ENCODE data around the gene GLIPR1. TPM values are rescaled to one million over a fixed set of nuclear protein-coding genes. Genes with fewer than 3 reads are reported as not detected.

Gene GLIPR1
- total RNA-seq (10 to 100 TPM in 2 of 6 donors, 1 to 10 TPM in 3, under 1 TPM in 1; 0.79 to 19.1 (median 3.8) TPM), polyA plus RNA-seq (under 1 TPM; 0.68 TPM)

GRCh38 chr12:75480469-75480949 lies at the start of gene GLIPR1:
GLIPR1 (plus strand) TSS chr12:75480755; CDS start chr12:75480881, 126 bp downstream.
- TF ChIP-seq CTCF (IDR thresholded peaks at IDR 0.05): no peak
- DNase-seq: peak; percentile 14 to 60 (median 48)
- no peaks in the 10 kb centered on the region for H3K36me3 ChIP-seq
- peak; percentile 78 to 87 (median 86) for ATAC-seq
- 14 to 17% methylated on average over 8 of the region's 8 CpGs for WGBS, 2 donors
- H3K4me3 ChIP-seq: peak within 1 kb of the TSS in 3 of 4 donors; percentile 5 to 46 (median 21)
- H3K27me3 ChIP-seq: no peaks in the 10 kb centered on the region
- no peak for FAIRE-seq
- peak within 1 kb of the TSS in 2 of 4 donors; percentile 66 to 67 for H3K27ac ChIP-seq
- intact Hi-C loops (cut with DNase I): no loop called here
- H3K9me3 ChIP-seq: no peaks in the 10 kb centered on the region
- no peaks in the 10 kb centered on the region for H3K4me1 ChIP-seq

GRCh38 chr12:75432924-75433323 lies 47.6 kb upstream of the GLIPR1 start:
- FAIRE-seq: no peak
- no peak overlapping the region for H3K4me3 ChIP-seq
- intact Hi-C loops (cut with DNase I): no loop called here
- DNase-seq: no peak
- H3K4me1 ChIP-seq: no peaks in the 10 kb centered on the region
- no peaks in the 10 kb centered on the region for H3K27me3 ChIP-seq
- H3K27ac ChIP-seq: no peak overlapping the region
- no peak for ATAC-seq
- TF ChIP-seq CTCF (IDR thresholded peaks at IDR 0.05): no peak
- no peaks in the 10 kb centered on the region for H3K36me3 ChIP-seq
- H3K9me3 ChIP-seq: no peaks in the 10 kb centered on the region
- 67 to 92% methylated on average over 1 of the region's 1 CpG for WGBS, 2 donors

- no peak for FAIRE-seq
- 57 to 65% methylated on average over 2 of the region's 2 CpGs for WGBS, 2 donors
- ATAC-seq: peak in 2 of 4 donors; percentile 28 to 54
Observed at GRCh38 chr12:75437564-75437963, 43.0 kb upstream of the GLIPR1 start.

GRCh38 chr12:75438059-75438754 lies 42.3 kb upstream of the GLIPR1 start:
- FAIRE-seq: no peak
- TF ChIP-seq CTCF (IDR thresholded peaks at IDR 0.05): no peak
- Histone ChIP-seq H3K36me3 (no peaks in the 10 kb centered on the region), H3K4me3 (no peak overlapping the region), H3K27me3 (no peaks in the 10 kb centered on the region), H3K4me1 (no peaks in the 10 kb centered on the region), H3K9me3 (no peaks in the 10 kb centered on the region), H3K27ac (no peak overlapping the region)
- WGBS, 2 donors: 53 to 65% methylated on average over 4 of the region's 4 CpGs
- no peak for ATAC-seq
- intact Hi-C loops (cut with DNase I): no loop called here
- no peak for DNase-seq

More at GRCh38 chr12:75437564-75437963, 43.0 kb upstream of the GLIPR1 start:
- no peak for TF ChIP-seq CTCF (IDR thresholded peaks at IDR 0.05)
- Histone ChIP-seq H3K4me1 (no peaks in the 10 kb centered on the region), H3K27ac (no peak overlapping the region), H3K9me3 (no peaks in the 10 kb centered on the region), H3K36me3 (no peaks in the 10 kb centered on the region), H3K27me3 (no peaks in the 10 kb centered on the region), H3K4me3 (no peak overlapping the region)
- intact Hi-C loops (cut with DNase I): no loop called here
- no peak for DNase-seq

- TF ChIP-seq CTCF (IDR thresholded peaks at IDR 0.05): no peak
- intact Hi-C loops (cut with DNase I): no loop called here
Observed at GRCh38 chr12:75439048-75439447, 41.5 kb upstream of the GLIPR1 start.

More at GRCh38 chr12:75439048-75439447, 41.5 kb upstream of the GLIPR1 start:
- Histone ChIP-seq H3K9me3 (no peaks in the 10 kb centered on the region), H3K27me3 (no peaks in the 10 kb centered on the region), H3K27ac (no peak overlapping the region), H3K36me3 (no peaks in the 10 kb centered on the region), H3K4me3 (no peak overlapping the region), H3K4me1 (no peaks in the 10 kb centered on the region)
- no peak for ATAC-seq
- no peak for FAIRE-seq
- DNase-seq: no peak
- WGBS, 2 donors: 53 to 70% methylated on average over 2 of the region's 2 CpGs
